ENCODE results near the gene WIPF1.
A peak's percentile ranks its signal among the peaks of the same experiment; 100 is the strongest.

WIPF1 gene

DNA sequence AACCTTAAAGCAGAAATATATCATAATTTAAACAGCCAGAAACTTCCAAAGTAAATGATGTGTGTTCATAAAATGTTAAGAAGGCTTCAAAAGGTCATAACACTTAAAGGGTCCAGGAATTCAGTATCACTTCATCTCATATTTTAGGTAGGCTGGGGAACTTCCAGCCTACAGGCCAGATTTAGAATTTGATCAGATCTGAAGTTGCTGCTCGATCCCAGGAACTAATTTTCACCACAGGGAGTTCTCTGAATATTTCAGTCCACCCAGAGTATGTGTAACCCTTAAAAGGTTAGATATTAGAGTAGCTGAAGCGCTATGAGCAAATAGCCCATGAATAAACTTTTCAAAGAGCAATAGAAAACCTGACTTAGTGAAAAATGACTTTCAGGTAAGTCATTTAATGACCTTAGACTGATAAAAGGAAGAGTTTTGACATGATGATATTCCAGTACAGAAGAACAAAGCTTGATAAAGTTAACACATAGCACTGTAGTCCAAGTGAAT, 1.7 kb downstream of the WIPF1 start:
- DNase-seq (ENCODE audit: low read depth), result peak; percentile 29

- DNase-seq (ENCODE audit: low read depth), result no peak
These were observed 2.3 kb downstream of the WIPF1 start for GRCh38 chr2:174595116-174595809.

DNA sequence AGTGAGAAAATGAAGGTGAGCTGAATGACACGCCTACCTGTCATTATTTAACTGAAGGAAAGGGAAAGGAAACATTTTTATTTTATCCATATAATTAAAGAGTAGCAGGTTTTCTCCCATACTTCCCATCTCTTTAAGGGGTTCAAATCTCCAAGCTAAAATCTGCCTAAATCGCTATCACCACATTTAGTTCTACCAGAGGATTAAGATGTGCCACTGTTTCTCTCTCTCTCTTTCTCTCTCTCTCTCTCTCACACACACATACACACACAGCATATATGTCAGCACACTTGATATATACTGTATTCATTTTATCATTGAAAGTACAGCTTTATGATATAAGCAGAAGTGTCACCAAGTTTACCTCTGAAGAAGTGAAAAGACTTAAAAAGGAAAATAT, 3.1 kb downstream of the WIPF1 start:
- no peak for DNase-seq (ENCODE audit: low read depth)

- DNase-seq (ENCODE audit: low read depth), result peak; percentile 82
These were observed 3.9 kb downstream of the WIPF1 start for GRCh38 chr2:174593574-174594203.

DNA sequence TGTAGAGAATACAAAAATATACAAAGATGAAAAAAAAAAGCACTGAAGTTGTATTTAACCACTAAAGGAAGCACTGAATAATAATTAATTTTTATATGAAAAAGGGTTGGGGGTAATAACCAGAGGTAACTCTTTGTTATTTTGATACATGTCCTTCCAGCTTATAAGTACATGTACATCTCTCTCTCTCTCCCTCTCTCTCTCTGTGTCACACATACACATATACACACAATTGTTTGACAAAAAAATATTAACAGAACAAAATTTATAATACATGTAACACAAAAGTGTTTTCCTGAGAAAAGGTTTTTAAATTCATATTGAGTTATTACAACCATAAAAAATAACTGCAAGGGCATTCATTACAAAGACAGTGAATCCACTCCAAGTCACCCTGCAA, 4.6 kb downstream of the WIPF1 start:
- DNase-seq (ENCODE audit: low read depth), result no peak

DNA sequence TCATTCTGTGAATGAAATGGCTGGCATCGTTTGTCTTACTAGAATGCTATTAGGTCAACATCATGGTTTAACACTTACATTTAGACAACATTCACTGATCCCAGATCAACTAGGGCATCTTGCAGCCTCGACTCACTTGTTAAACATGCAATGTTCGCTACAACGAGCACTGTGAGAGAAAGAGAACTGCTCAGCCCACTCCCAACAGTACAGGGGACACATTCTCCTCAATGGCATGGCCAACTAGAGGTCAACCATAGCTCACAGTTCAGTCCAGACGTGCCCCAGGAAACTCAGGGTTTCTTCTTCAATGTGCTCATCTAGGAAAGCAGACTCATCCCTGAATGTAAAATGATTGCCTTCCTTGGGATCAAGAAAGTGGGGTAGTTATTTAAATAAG, 5.9 kb downstream of the WIPF1 start:
- DNase-seq (ENCODE audit: low read depth), result peak; percentile 17

- peak; percentile 59 for DNase-seq (ENCODE audit: low read depth)
These were observed 6.5 kb downstream of the WIPF1 start for GRCh38 chr2:174590928-174591648.

- no peak for DNase-seq (ENCODE audit: low read depth)
These were observed 7.3 kb downstream of the WIPF1 start for GRCh38 chr2:174590346-174590745.

GRCh38 chr2:174589334-174589733, 8.3 kb downstream of the WIPF1 start:
- no peak for DNase-seq (ENCODE audit: low read depth)

DNA sequence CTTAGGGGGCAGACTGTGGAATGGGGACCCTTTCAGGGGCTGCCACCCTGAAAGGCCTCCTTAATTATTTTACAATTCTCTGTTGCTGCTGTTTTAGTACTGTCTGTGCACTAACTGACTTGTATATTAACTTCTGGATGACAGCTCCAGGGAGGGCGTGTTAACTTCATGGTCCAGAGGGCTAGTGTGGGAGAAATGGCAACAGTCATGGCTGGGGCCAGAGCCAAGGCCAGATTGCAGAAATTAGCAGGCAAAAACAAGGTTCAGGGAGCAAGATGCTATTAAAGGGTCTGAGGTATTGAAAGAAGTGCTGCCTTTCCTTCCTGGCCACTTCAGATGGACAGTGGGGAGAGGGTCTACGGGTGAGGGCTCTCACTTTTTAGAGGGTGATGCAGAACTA, 9.1 kb downstream of the WIPF1 start:
- DNase-seq (ENCODE audit: low read depth), result no peak

- no peak for DNase-seq (ENCODE audit: low read depth)
These were observed 10.0 kb downstream of the WIPF1 start for GRCh38 chr2:174587579-174587978.

DNA sequence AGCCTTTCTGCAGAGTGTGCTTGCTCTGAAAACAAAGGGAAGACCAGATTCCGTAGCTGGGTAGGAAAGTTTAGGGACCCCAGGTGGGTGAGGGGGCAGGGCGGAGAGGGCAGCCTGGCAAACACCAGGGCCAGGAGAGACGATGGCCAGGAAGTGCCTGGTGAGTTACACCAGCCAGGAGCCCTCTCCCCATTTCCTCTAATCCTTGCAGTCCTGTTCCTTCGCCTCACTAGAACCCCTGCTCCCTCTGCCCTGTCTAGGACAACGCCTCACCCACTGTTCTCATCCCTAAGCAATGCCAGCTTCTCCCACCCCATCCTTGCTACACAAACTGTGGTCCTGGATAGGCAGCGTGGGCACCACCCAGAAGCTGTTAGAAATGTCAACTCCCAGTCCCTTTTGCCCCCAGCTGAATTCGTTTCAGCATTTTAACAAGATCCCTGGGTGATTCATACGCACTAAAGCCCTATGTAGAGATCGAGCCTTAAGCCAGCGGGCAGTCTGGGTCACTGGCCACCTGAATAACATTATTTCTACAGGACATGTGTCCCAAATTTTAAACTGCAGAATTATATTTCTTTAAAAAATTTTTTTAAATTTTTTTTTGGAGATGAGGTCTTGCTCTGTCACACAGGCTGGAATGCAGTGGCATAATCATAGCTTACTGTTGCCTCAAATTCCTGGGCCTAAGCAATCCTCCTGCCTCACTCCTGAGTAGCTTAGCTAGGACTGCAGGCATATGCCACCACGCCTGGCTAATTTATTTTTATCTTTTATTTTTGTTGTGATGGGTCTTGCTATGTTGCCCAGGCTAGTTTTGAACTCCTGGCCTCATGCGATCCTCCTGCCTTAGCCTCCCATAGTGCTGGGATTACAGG, 10.9 kb downstream of the WIPF1 start:
- DNase-seq (ENCODE audit: low read depth), result peak; percentile 17

GRCh38 chr2:174585657-174586252, 11.8 kb downstream of the WIPF1 start:
- DNase-seq (ENCODE audit: low read depth), result no peak

- DNase-seq (ENCODE audit: low read depth), result no peak
These were observed 12.5 kb downstream of the WIPF1 start for GRCh38 chr2:174585146-174585545.

GRCh38 chr2:174581491-174581890, 16.1 kb downstream of the WIPF1 start:
- no peak for DNase-seq (ENCODE audit: low read depth)

DNA sequence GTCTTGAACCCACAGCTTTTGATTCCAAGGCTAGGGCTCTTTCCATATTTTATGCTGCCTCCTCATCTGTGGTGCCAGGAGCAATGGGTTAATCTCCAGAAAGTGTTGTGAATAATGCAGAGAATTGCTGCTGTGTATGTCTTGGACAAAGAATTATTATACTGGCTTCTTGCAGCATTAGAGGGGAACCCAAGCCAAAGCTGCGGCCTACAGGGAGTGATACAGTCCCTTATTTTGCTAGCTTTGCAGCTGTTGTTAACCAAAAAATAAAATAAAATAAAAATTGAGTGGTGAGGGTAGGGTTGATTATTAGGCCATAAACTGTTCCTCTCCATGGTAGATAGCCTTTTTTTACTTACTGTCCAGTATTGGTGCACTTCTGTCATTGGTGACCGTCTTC, 16.7 kb downstream of the WIPF1 start:
- no peak for DNase-seq (ENCODE audit: low read depth)

DNA sequence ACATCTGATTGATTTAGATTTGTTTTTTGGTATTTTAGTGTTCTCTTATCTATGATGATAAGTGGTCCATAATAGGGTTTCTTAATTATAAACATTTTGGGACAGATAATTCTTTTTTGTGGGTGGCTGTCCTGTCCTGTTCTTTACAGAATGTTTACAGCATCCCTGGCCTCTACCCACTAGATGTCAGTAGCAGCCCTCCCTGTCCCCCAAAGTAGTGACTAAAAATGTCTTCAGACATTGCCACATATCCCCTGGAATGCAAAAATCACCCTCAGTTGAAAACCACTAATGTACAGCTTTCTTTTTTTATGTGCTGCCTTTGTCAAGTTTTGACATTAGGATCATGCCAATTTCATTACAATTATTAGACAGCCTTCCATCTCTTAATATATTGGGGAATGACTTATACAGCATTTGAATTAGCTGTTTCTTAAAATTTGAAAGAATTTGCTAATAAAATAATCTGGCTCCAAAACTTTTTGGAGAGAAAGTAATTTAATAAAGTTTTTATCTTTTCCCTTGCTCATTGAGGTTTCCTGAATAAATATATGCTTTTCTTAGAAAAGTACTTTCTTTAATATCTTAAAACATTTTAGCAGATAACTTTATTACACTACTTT, 19.5 kb downstream of the WIPF1 start:
- DNase-seq (ENCODE audit: low read depth), result peak; percentile 79

GRCh38 chr2:174575124-174575776, 22.4 kb downstream of the WIPF1 start:
- no peak for DNase-seq (ENCODE audit: low read depth)

DNA sequence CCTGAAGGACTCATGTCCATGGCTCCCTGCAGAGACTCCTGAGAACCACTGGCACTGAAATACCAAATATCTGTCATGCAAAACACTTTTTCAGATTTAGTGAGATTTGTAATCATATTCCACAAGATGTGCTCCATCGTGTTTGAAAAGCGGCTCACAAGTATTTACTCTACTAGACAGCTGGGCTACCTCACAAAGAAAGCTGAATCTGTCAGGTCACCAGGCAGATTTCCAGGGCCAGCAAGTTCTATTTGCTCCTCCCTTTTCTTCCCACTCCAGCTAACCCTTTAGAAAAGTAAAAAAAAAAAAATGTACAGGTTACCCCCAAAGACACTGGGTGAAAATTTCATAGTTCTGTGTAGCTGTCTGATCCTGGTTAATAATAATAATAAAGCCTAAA, 22.9 kb downstream of the WIPF1 start:
- no peak for DNase-seq (ENCODE audit: low read depth)

DNA sequence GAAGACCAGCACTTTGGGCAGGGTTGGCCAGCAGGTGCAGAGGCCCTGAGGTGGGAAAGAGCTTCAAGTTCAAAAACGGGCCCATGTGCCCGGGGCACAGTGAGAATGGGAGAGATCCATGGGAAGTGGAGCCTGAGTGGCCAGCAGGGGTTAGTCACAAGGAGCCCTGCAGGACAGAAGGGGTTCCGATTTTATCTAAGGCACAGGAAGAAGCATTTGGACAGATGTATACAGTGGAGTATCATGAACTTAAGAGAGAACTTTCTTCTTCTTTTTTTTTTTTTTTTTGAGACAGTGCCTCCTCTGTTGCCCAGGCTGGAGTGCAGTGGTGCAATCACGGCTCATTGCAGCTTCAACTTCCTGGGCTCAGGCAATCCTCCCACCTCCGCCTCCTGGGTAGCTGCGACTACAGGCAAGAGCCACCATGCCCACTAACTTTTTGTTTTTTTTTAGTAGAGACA, 24.0 kb downstream of the WIPF1 start:
- DNase-seq (ENCODE audit: low read depth), result no peak

DNA sequence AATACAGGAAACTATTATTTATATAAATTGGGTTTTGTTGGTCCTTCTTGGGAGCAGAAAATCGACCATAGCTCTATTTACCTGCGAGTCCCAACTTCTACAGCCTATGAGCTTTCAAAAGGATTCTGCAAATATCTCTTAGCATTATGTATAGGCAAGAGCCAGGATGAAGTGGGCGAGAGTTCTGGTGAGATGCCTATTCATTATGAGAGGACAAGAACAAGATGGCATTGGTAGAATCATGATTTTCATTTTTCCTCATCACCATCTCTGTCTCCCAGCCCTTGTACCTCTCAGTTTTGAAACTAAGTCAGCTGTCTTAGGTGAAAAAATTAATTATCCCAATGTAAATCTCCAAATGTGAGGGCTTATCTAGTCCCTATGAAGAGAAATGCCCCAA, 25.0 kb downstream of the WIPF1 start:
- no peak for DNase-seq (ENCODE audit: low read depth)
